HG03108 (cell line): ENCODE measurements around the gene ARHGAP12.
"Not testable (repeated sequence)": the region's sequence is repeated elsewhere in the genome, so short reads cannot be mapped to it uniquely, and the experiment has no call there.

Source experiments
- ATAC-seq: cut with Tn5 transposase; IDR thresholded peaks from one replicate; pipeline ENCODE4 v1.9.1; 2021; ENCODE audit warnings: moderate library complexity; ENCODE audit not compliant: unreplicated experiment

The ARHGAP12 gene, protein sequence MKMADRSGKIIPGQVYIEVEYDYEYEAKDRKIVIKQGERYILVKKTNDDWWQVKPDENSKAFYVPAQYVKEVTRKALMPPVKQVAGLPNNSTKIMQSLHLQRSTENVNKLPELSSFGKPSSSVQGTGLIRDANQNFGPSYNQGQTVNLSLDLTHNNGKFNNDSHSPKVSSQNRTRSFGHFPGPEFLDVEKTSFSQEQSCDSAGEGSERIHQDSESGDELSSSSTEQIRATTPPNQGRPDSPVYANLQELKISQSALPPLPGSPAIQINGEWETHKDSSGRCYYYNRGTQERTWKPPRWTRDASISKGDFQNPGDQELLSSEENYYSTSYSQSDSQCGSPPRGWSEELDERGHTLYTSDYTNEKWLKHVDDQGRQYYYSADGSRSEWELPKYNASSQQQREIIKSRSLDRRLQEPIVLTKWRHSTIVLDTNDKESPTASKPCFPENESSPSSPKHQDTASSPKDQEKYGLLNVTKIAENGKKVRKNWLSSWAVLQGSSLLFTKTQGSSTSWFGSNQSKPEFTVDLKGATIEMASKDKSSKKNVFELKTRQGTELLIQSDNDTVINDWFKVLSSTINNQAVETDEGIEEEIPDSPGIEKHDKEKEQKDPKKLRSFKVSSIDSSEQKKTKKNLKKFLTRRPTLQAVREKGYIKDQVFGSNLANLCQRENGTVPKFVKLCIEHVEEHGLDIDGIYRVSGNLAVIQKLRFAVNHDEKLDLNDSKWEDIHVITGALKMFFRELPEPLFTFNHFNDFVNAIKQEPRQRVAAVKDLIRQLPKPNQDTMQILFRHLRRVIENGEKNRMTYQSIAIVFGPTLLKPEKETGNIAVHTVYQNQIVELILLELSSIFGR

DNA sequence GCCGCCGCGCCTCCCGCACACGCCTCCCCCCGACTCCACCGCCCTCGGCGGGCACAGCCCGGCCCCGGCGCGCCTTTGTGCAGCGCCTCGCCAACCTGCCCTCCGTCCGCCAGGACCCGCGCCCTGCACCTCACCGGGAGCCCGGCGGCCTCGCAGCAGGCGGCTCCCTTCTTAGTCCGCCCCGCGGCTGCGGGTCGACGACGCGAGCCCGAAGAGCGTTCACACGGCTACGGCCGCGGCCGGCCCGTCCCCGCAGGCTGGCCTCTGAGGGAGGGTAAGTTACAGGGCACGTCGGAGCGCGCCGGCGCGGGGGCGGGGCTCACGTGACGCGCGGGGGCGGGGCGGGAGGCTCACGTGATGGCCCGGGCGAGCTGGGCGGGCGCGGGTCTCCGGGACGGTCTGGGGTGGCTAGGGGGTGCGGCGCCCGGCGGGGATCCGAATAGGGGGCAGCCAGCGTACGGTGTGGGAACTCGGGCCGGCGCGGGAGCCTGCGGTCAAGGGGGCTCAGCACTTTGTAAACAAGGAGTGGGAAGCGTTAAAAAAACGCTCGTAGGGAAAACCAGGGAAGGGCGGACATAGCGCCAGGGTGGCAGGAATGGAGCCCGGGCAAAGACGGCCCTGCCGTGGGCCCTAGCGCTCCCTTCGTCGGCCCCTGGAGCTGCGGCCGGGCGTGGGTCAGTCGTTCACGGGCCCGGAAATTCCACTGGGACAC is at the start of gene ARHGAP12:
ARHGAP12 (minus strand) TSS at position 283 of the 712 bp plus-strand sequence. CDS start 19,976 bp downstream, outside the sequence.
- peak; percentile 72 for ATAC-seq

DNA sequence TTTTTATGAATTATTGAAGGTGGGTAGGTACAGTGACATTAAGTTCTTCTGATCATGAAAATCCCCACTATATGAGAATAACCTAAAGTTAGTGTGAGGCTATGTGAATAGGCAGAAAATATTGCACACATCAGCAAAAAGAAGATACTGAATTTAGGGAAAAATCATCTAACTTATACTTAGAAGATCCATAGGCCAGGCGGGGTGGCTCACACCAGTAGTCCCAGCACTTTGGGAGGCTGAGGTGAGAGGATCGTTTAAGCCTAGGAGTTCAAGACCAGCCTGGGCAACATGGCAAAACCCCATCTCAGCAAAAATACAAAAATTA is 49.5 kb upstream of the ARHGAP12 start:
- no peak for ATAC-seq

DNA sequence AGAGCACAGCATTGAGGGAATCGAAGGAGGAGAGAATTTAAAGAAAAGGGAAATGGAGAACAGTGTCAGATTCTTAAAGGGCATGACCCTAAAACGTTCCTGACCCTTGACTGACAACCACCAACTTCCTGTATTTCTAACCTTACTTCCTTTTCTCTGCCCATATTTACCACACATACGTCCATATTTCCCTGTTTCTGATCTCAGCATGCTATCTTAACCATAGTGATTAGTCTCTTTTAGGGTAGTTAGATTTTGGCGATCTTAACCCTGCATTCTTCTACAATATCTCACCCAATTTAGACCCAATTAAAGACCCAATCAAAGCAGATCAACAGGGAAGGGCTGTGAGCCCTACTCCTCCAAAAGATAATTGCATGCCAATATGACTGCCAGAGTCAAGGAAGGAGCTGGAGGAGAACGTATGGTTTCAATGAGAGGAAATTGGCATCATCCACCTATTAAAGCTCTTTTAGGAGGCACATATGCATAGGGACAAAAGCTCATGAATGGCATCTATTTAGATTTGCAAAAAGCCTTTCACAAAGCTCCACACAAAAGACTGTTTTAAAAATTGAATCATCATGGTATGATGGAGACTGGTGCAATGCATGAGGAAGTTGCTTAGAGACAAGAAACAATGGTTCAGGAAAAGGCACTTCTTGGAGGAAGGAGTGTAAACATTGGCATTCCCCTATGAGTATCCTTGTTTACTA is 49.0 kb upstream of the ARHGAP12 start:
- no peak for ATAC-seq

DNA sequence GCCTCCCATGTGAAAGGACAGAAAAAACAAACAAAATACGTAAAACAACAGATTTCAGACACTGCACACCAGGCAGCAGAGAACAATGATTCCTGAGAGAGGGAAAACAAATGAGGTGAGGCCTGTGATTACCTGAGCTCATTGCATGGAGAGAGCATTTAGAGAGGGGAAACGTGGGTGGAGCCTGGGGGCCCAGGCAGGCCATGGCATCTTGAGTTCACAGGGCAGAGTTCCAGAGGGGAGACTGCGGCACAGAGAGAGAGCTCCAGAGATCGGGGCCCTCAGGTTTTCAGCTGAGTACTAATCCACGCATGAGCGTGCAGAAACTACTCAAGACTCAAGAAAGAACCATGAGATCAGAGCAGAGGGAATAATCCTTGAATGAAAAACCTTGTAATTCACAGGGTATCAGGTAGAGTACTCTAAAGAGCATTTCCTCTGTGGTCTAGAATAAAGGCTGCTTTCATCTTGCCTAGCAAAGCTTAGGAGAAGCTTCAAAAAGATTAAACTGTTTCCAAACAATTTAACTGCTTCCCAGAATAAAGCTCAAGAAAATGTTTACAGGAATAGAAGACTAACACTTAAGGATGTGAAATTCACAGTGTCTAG is 46.6 kb upstream of the ARHGAP12 start:
- no peak for ATAC-seq

DNA sequence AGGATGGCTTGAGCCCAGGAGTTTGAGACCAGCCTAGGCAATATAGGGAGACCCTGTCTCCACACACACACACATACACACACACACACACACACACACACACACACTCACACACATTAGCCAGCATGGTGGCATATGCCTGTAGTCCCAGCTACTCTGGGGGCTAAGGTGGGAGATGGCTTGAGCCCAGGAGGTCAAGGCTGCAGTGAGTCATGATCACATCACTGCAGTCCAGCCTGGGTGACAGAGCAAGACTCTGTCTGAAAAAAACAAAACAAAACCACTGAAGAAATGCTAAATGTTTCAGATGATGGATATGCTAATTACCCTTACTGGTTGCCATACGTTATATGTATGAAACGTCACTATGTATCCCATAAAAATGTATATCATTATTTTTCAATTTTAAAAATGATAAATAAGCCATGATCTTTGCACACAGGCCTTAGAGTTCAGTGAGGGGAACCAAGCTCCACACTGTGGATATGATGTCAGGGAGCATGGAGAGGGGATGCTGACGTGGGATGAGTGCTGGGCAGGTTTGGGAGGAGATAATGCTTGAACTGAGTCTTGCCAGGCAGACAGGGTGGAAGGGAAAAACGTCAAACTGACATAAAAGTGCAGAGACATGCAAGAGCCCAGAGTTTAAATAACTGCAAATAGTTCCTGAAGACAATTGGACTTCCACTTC is 45.9 kb upstream of the ARHGAP12 start:
- no peak for ATAC-seq

DNA sequence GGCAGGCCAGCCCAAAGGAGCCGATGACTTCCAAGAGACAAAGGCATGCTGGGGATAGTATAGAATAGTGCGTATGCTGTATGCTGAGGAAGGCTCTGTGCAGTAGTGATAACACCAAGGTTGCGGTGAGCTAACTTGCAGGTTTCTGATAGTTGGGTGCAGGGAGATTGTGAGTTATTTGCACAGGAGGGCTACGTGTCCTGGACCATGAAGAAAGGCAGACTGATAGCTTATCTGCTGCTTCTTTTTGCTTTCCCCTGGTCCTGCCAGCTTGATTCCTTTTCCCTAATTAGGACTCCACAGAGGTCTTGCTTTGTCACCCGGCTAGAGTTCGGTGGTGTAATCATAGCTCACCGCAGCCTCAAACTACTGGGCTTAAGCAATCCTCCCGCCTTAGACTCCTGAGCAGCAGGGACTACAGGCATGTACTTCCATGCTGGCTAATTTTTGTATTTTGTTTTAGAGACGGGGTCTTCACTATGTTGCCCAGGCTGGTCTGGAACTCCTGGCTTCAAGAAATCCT is 43.9 kb upstream of the ARHGAP12 start:
- no peak for ATAC-seq

DNA sequence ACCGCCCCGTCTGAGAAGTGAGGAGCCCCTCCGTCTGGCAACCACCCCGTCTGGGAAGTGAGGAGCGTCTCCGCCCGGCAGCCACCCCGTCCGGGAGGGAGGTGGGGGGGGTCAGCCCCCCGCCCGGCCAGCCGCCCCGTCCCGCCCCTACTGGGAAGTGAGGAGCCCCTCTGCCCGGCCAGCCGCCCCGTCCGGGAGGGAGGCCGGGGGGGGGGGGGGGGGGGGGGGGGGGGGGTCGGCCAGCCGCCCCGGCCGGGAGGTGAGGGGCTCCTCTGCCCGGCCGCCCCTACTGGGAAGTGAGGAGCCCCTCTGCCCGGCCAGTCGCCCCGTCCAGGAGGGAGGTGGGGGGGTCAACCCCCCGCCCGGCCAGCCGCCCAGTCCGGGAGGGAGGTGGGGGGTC is 41.2 kb upstream of the ARHGAP12 start:
- not testable (repeated sequence) for ATAC-seq

DNA sequence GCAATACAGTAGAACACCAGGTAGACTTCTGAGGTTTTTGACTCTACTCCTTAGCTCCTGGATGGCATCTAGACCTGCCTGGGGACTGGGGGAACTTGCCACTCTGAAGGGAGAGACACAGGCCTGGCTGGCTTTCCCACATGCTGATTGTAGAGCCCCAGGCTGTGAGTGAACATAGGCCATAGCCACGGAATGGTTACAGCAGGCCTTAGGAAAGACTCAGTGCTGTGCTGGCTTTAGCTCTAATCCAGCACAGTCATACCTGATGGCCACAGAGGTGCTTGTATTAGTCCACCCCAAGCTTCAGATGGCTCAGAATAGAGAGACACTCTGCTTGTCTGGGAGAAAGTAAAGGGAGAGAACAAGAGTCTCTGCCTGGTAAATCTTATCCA is 35.0 kb upstream of the ARHGAP12 start:
- no peak for ATAC-seq

DNA sequence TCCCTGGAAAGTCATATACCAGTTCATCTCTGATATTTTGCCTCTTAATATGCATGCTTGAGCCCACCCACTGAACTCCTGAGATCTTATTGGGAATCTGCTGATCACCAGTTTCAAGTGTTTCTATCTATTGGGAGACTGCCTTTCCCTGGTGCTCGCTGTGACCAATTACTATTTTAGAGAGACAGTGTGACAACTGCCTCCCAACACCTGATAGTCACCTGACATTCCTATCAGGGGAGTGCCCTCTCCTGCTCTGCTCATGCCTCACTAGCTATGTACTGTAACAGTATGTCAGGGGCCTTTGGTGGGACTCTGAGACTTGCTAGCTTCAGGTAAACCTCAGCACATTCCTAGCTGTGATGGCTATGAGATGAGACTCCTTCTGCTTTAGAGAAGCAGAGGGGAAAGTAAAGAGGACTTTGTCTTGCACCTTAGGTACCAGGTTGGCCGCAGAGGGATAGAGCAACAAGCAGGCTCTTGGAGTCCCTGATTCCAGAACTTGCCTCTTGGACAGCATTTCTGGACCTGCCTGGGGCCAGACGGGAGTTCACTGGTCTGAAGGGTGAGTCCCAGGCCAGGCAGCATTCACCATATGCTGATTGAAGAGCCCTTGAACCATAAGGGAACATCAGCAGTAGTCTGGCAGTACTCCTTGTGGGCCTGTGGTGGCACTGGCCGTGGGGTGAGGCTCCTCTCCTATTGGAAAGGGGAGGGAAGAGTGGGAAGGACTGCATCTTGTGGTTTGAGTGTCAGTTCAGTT is 34.4 kb upstream of the ARHGAP12 start:
- ATAC-seq = no peak

DNA sequence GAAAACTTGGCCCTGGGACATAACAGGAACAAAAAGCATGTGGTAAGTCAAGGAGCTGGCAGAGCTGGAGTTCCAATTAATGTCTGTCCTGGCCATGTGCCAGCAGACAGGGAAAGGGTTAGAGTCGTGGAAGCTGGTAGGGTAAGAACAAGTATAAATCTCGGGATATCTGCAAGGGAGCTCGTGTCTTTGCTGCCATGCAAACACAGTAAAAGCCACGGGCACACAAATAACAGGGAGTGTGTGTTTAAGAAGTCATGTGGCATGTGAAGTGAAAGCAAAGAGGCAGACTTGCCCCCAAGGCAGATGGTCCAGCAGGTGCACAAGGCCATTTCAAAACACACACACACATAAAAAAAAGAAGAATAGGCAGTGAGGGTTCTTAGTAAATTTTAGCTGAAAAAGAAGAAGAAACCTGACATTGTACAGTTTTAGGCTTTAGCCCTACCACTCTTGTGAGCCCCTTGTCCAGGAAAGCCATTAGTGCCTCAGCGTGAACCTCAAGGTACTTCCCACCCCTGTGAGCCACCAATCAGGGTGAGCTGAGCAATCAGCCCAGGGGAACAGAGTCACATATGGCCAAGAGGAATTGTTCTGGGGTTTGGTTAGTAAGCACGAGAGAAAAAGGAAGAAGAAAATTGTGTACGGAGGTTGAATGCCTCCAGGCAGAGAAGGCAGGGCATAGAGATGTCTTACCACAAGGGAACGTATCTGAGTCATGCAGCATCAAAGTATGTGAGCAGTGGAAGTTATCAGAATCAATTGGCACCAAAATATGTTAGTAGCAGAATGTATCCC is 32.8 kb upstream of the ARHGAP12 start:
- ATAC-seq = no peak

DNA sequence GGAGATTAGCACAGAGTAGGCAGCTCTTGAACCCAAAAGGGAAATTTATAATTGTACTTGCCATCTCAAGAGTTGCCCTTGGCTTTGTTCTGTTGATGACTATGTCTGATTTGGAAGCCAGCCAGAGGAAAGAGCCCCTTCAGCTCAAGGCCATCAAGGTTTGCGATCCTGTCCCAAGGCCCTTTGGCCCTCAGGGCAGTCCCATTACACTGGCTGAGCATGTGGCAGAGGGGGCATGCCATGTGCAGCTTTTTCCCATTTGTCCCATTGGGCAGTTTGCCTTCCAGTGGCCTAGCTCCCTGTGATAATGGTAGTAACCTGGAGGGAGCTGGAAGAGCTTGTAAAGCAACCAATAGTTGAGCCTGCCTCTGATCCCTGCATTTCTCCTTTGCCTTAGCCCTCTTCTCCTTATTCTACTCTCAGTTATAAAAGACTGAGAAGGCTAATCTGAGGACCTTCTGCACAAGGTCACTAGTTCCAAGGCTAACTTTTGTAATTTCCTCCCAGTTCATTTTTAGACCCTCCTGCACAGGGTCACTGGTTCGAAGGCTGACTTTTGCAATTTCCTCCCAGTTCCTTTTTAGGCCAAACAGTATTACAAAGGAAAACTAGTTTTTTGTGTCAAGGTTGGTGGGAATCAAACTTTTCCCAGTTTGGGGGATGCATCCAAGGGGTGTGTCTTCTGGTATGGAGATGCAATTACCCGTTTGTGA is 31.0 kb upstream of the ARHGAP12 start:
- ATAC-seq = no peak

DNA sequence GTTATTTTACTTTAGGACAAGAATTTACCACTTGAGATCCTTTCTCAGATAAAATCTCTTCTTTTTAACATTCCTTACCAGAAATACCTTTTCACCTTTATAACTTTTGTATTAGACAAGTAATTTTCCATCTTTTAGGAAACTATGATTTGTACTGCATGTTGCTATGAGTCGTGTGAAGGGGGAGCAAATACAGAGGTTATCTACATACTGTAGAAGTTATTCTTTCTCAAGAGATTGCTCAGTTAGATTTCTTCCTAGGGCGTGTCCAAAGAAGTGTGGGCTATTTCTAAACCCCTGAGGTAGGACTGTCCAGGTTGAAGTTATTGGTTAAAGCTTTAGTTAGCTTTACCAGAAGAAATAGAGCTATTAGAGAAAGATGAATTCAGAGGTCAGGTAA is 30.2 kb upstream of the ARHGAP12 start:
- no peak for ATAC-seq

DNA sequence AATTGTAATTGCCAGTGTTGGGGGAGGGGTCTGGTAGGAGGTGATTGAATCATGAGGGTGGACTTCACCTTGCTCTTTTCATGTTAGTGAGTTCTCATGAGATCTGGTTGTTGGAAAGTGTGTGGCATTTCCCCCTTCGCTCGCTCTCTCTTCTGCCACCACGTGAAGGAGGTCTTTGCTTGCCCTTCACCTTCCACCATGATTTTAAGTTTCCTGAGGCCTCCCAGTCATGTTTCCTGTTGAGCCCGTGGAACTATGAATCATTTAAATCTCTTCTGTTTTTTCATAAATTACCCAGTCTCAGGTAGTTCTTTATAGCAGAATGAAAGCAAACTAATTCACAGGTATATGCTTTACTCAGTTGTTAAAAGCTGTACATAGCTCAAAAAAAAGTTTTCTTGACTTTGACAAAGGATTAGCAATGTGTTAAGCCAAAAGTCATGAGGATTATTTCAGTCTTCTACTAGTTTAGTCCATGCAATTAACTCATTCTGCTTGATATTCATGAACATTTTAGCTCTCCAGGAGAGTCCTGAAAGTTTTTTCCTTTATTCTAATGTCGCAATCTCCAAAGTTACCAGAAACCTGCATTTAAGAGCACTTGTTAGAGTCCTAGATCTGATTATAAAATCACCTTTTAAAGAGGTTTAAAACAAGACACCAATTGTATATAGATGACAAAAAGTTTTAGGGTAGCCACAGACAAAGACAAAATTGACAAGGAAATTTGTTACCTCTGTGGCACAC is 27.7 kb upstream of the ARHGAP12 start:
- no peak for ATAC-seq

DNA sequence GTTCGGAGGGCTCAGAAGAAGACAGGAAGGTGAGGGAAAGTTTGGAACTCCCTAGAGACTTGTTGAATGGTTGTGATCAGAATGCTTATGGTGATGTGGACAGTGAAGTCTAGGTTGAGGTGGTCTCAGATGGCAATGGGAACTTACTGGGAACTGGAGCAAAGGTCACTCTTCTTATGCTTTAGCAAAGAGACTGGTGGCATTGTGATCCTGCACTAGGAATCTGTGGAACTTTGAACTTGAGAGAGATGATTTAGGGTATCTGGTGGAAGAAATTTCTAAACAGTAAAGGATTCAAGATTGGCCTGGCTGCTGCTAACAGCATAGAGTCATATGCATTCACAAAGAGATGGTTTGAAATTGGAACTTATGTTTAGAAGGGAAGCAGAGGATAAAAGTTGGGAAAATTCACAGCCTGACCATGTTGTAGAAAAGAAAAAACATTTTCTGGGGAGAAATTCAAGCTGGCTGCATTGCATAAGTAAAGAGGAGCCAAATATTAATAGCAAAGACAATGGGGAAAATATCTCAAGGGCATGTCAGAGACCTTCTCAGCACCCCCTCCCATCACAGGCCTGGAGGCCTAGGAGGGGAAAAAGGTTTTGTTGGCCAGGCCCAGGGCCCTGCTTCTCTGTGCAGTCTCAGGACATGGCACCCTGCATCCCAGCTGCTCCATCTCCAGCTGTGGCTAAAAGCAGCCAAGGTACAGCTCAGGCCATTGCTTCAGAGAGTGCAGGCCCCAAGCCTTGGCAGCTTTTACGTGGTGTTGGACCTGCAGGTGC is 26.0 kb upstream of the ARHGAP12 start:
- no peak for ATAC-seq

DNA sequence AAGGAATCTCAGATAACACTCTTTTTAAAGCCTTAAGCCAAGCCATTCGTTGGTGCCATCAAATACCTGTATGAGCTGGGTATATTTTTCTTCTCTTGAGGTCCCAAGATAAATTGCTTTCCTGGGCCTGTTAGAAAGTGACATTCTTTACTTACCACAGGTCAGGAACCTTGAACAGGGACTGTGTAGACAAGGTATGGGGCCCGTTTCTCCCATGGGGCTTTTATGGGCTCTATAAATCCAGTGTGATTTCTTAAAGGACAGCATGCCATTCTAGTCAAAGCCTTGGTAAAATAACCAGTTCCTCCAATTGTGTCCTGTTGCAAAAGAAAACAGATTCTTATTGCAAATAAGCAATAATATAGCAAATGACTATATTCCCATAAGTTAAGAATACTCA is 24.8 kb upstream of the ARHGAP12 start:
- no peak for ATAC-seq

DNA sequence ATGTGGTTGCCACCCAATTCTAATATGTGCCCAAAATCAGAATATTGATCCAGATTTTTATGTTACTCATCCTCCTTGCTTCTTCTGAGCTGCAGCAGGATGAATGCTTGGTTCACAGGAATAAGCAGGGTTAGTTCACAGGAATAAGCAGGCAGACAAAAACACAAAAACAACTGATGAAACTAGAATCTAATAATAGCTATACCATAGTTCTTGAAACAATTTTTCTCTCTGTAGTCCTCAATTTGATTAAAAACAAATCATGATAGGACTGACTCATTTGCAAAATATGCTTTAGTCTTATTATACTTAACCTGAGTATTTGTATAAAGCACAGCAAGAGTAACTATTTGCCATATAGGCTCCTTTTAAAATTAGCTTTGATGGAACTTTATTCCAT is 24.4 kb upstream of the ARHGAP12 start:
- ATAC-seq = no peak
